Activated effector memory CD4-positive, alpha-beta T cell treated with Interleukin-2 at 50 U/mL for 16 hours (primary cell): ENCODE measurements around the gene ZNF544.
"Not testable (repeated sequence)": the region's sequence is repeated elsewhere in the genome, so short reads cannot be mapped to it uniquely, and the experiment has no call there.

Experiments used
- DNase-seq: peaks from one replicate; pipeline ENCODE4 v3.0.0-alpha.2; 2020

The ZNF544 gene

GRCh38 chr19:58305932-58306323 is 77.2 kb downstream of the ZNF544 start:
- DNase-seq, result no peak

- no peak for DNase-seq
These were observed 79.0 kb downstream of the ZNF544 start for GRCh38 chr19:58307736-58308135.

GRCh38 chr19:58310685-58311084 is 82.0 kb downstream of the ZNF544 start:
- DNase-seq, result not testable (repeated sequence)

GRCh38 chr19:58311345-58311865 is 82.7 kb downstream of the ZNF544 start:
- no peak for DNase-seq
